HEK293 (cell line): ENCODE results near the gene DMWD.

Experiments
- CTCF ChIA-PET: fragments of 350-600 bp; formaldehyde crosslinking; extraction: SDS; loops from one replicate; lab custom pipeline; 2021; ENCODE audit warnings: antibody characterized with exemption; lab: Yijun Ruan, JAX
- POLR2A ChIA-PET: fragments of 300-600 bp; formaldehyde crosslinking; extraction: SDS; loops from one replicate; lab custom pipeline; 2020; ENCODE audit warnings: antibody characterized with exemption, inconsistent platforms; lab: Yijun Ruan, JAX
- H3K27ac ChIP-seq: fragments of 200-500 bp; sonication (Bioruptor generic); 2 replicates; pipeline ENCODE4 v1.5.1; 2014; ENCODE audit warnings: low read depth, low read length, control low read depth, inconsistent platforms; ENCODE audit errors: extremely low read depth
- H3K36me3 ChIP-seq, 2 experiments: fragments of 200-500 bp in 1 of 2; sonication (Bioruptor generic) in 1 of 2; 1 replicate in 1 of 2; 2 replicates in 1 of 2; pipeline ENCODE4 v1.5.1; 2014 to 2017; ENCODE audit warnings: inconsistent platforms in 2 of 2, low read length in 2 of 2; ENCODE audit not compliant: control insufficient read depth in 2 of 2, insufficient read depth in 1 of 2
- H3K4me1 ChIP-seq: fragments of 200-500 bp; sonication (Bioruptor generic); 2 replicates; pipeline ENCODE4 v1.5.1; 2014; ENCODE audit warnings: mild to moderate bottlenecking, low read length, inconsistent platforms; ENCODE audit not compliant: control insufficient read depth, insufficient read depth
- H3K4me3 ChIP-seq: 2 replicates; pipeline ENCODE4 v1.5.1; 2011; ENCODE audit warnings: low read depth, mild to moderate bottlenecking, control low read depth, low read length, moderate library complexity
- H3K9me3 ChIP-seq: fragments of 200-500 bp; sonication (Bioruptor generic); 2 replicates; pipeline ENCODE4 v1.5.1; 2014; ENCODE audit warnings: low read depth, low read length, inconsistent platforms; ENCODE audit not compliant: control insufficient read depth, insufficient read depth
- EGR2 ChIP-seq: fragments of 450-650 bp; formaldehyde crosslinking; IDR thresholded peaks from 2 replicates; pipeline ENCODE4 v1.5.1; 2016; ENCODE audit warnings: low read depth, missing biosample characterization, missing genetic modification characterization
- FEZF1 ChIP-seq: fragments of 450-650 bp; formaldehyde crosslinking; IDR thresholded peaks from 2 replicates; pipeline ENCODE4 v1.5.1; 2016; ENCODE audit warnings: missing biosample characterization, missing genetic modification characterization
- GLIS1 ChIP-seq: fragments of 450-650 bp; formaldehyde crosslinking; IDR thresholded peaks from 2 replicates; pipeline ENCODE4 v1.5.1; 2016; ENCODE audit warnings: missing biosample characterization, missing genetic modification characterization
- GLIS2 ChIP-seq: fragments of 450-650 bp; formaldehyde crosslinking; IDR thresholded peaks from 2 replicates; pipeline ENCODE4 v1.5.1; 2016; ENCODE audit warnings: missing biosample characterization, missing genetic modification characterization
- HIC1 ChIP-seq: fragments of 450-650 bp; formaldehyde crosslinking; IDR thresholded peaks from 2 replicates; pipeline ENCODE4 v1.5.1; 2016; ENCODE audit warnings: missing biosample characterization, missing genetic modification characterization
- PRDM10 ChIP-seq: fragments of 450-650 bp; formaldehyde crosslinking; IDR thresholded peaks from 2 replicates; pipeline ENCODE4 v1.5.1; 2016; ENCODE audit warnings: missing biosample characterization, missing genetic modification characterization
- ZBTB26 ChIP-seq: fragments of 450-650 bp; formaldehyde crosslinking; optimal IDR thresholded peaks from 2 replicates; pipeline ENCODE3; 2016; ENCODE audit warnings: missing biosample characterization, mild to moderate bottlenecking, missing genetic modification characterization
- ZBTB48 ChIP-seq: fragments of 450-650 bp; formaldehyde crosslinking; IDR thresholded peaks from 2 replicates; pipeline ENCODE4 v1.5.1; 2016; ENCODE audit warnings: missing biosample characterization, missing genetic modification characterization
- ZFHX2 ChIP-seq: fragments of 450-650 bp; formaldehyde crosslinking; conservative IDR thresholded peaks from 2 replicates; pipeline ENCODE4 v1.5.1; 2016; ENCODE audit warnings: missing biosample characterization, missing genetic modification characterization
- ZIC2 ChIP-seq: fragments of 450-650 bp; formaldehyde crosslinking; IDR thresholded peaks from 2 replicates; pipeline ENCODE4 v1.5.1; 2016; ENCODE audit warnings: missing biosample characterization, missing genetic modification characterization
- ZNF132 ChIP-seq: fragments of 450-650 bp; formaldehyde crosslinking; IDR thresholded peaks from 2 replicates; pipeline ENCODE4 v1.5.1; 2017; ENCODE audit warnings: missing biosample characterization, missing genetic modification characterization, borderline replicate concordance
- ZNF549 ChIP-seq: fragments of 450-650 bp; IDR thresholded peaks from 2 replicates; pipeline ENCODE4 v1.5.1; 2018; ENCODE audit warnings: missing biosample characterization, missing genetic modification characterization, mild to moderate bottlenecking, inconsistent platforms, moderate library complexity
- ZNF561 ChIP-seq: fragments of 450-650 bp; IDR thresholded peaks from 2 replicates; pipeline ENCODE4 v1.5.1; 2018; ENCODE audit warnings: missing biosample characterization, missing genetic modification characterization, borderline replicate concordance
- ZNF677 ChIP-seq: fragments of 450-650 bp; IDR thresholded peaks from 2 replicates; pipeline ENCODE4 v1.5.0; 2018; ENCODE audit warnings: missing biosample characterization, mild to moderate bottlenecking, missing genetic modification characterization, moderate library complexity
- TF ChIP-seq, protein P1 (sequence below): fragments of 450-650 bp; formaldehyde crosslinking; IDR thresholded peaks from 2 replicates; pipeline ENCODE4 v1.5.1; 2016; ENCODE audit warnings: missing biosample characterization, missing genetic modification characterization
- TF ChIP-seq, protein P2 (sequence below): fragments of 450-650 bp; formaldehyde crosslinking; IDR thresholded peaks from 2 replicates; pipeline ENCODE4 v1.5.0; 2017; ENCODE audit warnings: missing biosample characterization, missing genetic modification characterization, borderline replicate concordance
- TF ChIP-seq, protein P3 (sequence below): fragments of 450-650 bp; formaldehyde crosslinking; IDR thresholded peaks from 2 replicates; pipeline ENCODE4 v1.5.1; 2016; ENCODE audit warnings: missing biosample characterization, missing genetic modification characterization

Gene DMWD

DNA sequence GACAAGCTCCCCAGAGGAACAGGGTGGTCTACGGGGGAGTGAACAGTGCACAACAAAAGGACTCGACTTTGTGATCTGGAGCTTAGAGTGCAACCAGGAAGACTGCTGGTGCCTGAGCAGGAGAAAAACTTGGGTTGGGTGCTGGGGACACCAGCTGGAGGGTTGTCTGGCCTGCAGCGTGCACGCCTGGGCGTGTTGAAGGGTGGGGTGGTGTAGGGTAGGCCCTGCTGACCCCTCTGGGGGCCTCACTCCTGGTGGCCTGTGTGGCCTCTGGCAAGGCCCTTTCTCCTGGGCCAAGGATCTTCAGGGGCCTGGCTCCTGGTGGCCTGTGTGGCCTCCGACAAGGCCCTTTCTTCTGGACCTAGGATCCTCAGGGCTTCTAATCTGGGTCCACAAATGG is 27.1 kb upstream of the DMWD start:
- CTCF ChIA-PET, result interaction anchor here (0.7 to 1.7 kb wide), 5 partner anchors 21 to 63 kb away, joined by 3 to 5 read pairs (median 5); no protein-coding TSS in a partner anchor
- Histone ChIP-seq H3K36me3 (peaks cover 3 to 53% of the 10 kb centered on the region in 2 experiments; a peak in 2 of 3 replicates), H3K4me1 (peaks cover 4% of the 10 kb centered on the region; the same call in 1 of the 2 replicates)
- TF ChIP-seq ZBTB48 (tag by site-specific recombination) (no peak), ZNF677 (tag by site-specific recombination) (no peak), PRDM10 (no peak), HIC1 (tag by site-specific recombination) (no peak), ZNF132 (no peak), FEZF1 (no peak)
- TF ChIP-seq, protein P1, sequence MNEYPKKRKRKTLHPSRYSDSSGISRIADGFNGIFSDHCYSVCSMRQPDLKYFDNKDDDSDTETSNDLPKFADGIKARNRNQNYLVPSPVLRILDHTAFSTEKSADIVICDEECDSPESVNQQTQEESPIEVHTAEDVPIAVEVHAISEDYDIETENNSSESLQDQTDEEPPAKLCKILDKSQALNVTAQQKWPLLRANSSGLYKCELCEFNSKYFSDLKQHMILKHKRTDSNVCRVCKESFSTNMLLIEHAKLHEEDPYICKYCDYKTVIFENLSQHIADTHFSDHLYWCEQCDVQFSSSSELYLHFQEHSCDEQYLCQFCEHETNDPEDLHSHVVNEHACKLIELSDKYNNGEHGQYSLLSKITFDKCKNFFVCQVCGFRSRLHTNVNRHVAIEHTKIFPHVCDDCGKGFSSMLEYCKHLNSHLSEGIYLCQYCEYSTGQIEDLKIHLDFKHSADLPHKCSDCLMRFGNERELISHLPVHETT (tag by site-specific recombination), result no peak
- TF ChIP-seq, protein P2, sequence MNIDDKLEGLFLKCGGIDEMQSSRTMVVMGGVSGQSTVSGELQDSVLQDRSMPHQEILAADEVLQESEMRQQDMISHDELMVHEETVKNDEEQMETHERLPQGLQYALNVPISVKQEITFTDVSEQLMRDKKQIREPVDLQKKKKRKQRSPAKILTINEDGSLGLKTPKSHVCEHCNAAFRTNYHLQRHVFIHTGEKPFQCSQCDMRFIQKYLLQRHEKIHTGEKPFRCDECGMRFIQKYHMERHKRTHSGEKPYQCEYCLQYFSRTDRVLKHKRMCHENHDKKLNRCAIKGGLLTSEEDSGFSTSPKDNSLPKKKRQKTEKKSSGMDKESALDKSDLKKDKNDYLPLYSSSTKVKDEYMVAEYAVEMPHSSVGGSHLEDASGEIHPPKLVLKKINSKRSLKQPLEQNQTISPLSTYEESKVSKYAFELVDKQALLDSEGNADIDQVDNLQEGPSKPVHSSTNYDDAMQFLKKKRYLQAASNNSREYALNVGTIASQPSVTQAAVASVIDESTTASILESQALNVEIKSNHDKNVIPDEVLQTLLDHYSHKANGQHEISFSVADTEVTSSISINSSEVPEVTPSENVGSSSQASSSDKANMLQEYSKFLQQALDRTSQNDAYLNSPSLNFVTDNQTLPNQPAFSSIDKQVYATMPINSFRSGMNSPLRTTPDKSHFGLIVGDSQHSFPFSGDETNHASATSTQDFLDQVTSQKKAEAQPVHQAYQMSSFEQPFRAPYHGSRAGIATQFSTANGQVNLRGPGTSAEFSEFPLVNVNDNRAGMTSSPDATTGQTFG (tag by site-specific recombination), result no peak
- TF ChIP-seq, all 188 proteins: peak for 0
- POLR2A ChIA-PET, result interaction anchor here (0.9 to 1.1 kb wide), 2 partner anchors 34 to 41 kb away, joined by 3 to 4 read pairs; no protein-coding TSS in a partner anchor
- Histone ChIP-seq H3K27ac (0 out of 2 replicates have a peak overlapping the region, but pooled peaks have one; percentile 16), H3K9me3 (no peaks in the 10 kb centered on the region), H3K4me3 (no peak overlapping the region)

DNA sequence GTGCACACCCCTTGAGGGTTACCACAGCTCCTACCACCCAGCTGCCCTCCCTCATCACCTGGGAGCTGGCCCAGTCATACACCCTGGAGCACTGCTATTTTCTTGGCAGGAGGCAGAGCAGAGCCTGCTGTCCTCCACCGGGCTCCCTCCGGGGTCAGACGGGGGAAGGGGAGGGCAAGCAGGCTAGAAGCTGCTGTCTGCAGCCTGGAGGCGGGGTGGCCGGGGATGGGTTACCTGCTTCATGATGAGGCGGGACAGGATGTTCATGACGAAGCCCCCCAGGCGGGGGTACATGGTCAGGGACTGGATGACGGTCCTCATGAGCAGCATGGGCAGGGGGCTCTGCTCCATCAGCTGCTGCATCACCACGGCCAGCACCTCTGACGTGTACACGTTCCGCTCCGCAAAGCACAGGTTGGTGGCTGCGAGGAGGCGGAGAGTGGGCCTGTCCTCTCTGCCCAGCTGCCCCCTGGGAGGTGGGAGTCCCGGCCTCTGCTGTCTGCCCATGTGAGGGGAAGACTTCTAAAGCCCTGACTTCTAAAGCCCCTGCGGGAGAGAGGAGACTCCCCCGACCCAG is 25.2 kb upstream of the DMWD start:
- Histone ChIP-seq H3K4me1 (peaks cover 4% of the 10 kb centered on the region; the same call in 1 of the 2 replicates), H3K9me3 (no peaks in the 10 kb centered on the region), H3K36me3 (peaks cover 0 to 40% of the 10 kb centered on the region in 2 experiments; a peak in 2 of 3 replicates), H3K27ac (peak overlapping the region; percentile 56), H3K4me3 (no peak overlapping the region)
- ChIA-PET POLR2A (interaction anchor here (1.1 to 1.6 kb wide), 7 partner anchors 8 to 125 kb away, joined by 3 to 7 read pairs (median 3); partner anchors contain the start of genes QPCTL and SYMPK), CTCF (interaction anchor here (0.5 to 3.4 kb wide), 29 partner anchors 9 to 1020 kb away, joined by 3 to 80 read pairs (median 7); partner anchors contain the start of genes CCDC61, DMPK, DMWD and FOXA3)
- TF ChIP-seq GLIS2 (tag by site-specific recombination), result 0 out of 2 replicates have a peak, but pooled peaks have one; percentile 17
- no peak for TF ChIP-seq ZNF549 (tag by site-specific recombination)
- TF ChIP-seq EGR2, result peak; percentile 39; the same call in 1 of the 2 replicates
- TF ChIP-seq, protein P3, sequence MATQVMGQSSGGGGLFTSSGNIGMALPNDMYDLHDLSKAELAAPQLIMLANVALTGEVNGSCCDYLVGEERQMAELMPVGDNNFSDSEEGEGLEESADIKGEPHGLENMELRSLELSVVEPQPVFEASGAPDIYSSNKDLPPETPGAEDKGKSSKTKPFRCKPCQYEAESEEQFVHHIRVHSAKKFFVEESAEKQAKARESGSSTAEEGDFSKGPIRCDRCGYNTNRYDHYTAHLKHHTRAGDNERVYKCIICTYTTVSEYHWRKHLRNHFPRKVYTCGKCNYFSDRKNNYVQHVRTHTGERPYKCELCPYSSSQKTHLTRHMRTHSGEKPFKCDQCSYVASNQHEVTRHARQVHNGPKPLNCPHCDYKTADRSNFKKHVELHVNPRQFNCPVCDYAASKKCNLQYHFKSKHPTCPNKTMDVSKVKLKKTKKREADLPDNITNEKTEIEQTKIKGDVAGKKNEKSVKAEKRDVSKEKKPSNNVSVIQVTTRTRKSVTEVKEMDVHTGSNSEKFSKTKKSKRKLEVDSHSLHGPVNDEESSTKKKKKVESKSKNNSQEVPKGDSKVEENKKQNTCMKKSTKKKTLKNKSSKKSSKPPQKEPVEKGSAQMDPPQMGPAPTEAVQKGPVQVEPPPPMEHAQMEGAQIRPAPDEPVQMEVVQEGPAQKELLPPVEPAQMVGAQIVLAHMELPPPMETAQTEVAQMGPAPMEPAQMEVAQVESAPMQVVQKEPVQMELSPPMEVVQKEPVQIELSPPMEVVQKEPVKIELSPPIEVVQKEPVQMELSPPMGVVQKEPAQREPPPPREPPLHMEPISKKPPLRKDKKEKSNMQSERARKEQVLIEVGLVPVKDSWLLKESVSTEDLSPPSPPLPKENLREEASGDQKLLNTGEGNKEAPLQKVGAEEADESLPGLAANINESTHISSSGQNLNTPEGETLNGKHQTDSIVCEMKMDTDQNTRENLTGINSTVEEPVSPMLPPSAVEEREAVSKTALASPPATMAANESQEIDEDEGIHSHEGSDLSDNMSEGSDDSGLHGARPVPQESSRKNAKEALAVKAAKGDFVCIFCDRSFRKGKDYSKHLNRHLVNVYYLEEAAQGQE (tag by site-specific recombination), result 0 out of 2 replicates have a peak, but pooled peaks have one; percentile 52
- peak; percentile 61; the same call in 1 of the 2 replicates for TF ChIP-seq ZIC2 (tag by site-specific recombination)
- TF ChIP-seq ZBTB26 (tag by site-specific recombination), result peak; percentile 5
- TF ChIP-seq ZNF561 (tag by site-specific recombination), result no peak
- peak; percentile 66 for TF ChIP-seq ZFHX2 (tag by site-specific recombination)
- TF ChIP-seq GLIS1 (tag by site-specific recombination), result peak; percentile 29; the same call in 1 of the 2 replicates
